WTC11 (cell line): ENCODE measurements around the gene AFAP1L1.

Source experiments
- CTCF ChIP-seq: fragments of 200-600 bp; IDR thresholded peaks from 2 replicates; pipeline ENCODE4 v1.8.0; 2022; ENCODE audit warnings: antibody characterized with exemption
- ETV6 ChIP-seq: sonication (generic); formaldehyde crosslinking; IDR thresholded peaks from 2 replicates; pipeline ENCODE4 v1.8.1; 2022; ENCODE audit warnings: mild to moderate bottlenecking, missing genetic modification reagents
- JAZF1 ChIP-seq: fragments of 250-450 bp; sonication (Bioruptor Pico); IDR thresholded peaks from 2 replicates; pipeline ENCODE4 v1.9.0; 2021; ENCODE audit warnings: moderate library complexity, mild to moderate bottlenecking, inconsistent platforms
- JUN ChIP-seq: sonication (generic); formaldehyde crosslinking; IDR thresholded peaks from 2 replicates; pipeline ENCODE4 v1.8.0; 2023; ENCODE audit warnings: mild to moderate bottlenecking, missing genetic modification reagents
- NFYB ChIP-seq: sonication (generic); formaldehyde crosslinking; conservative IDR thresholded peaks from 2 replicates; pipeline ENCODE4 v1.8.0; 2022; ENCODE audit warnings: low read depth, missing genetic modification reagents
- PRDM15 ChIP-seq: sonication (generic); formaldehyde crosslinking; IDR thresholded peaks from 2 replicates; pipeline ENCODE4 v1.8.0; 2022; ENCODE audit warnings: missing genetic modification reagents
- SMAD3 ChIP-seq: sonication (generic); formaldehyde crosslinking; IDR thresholded peaks from 2 replicates; pipeline ENCODE4 v1.8.0; 2022; ENCODE audit warnings: missing genetic modification reagents, mild to moderate bottlenecking, borderline replicate concordance
- USF2 ChIP-seq: sonication (generic); formaldehyde crosslinking; IDR thresholded peaks from 2 replicates; pipeline ENCODE4 v1.8.1; 2023; ENCODE audit warnings: mild to moderate bottlenecking, missing genetic modification reagents, moderate library complexity
- ZNF121 ChIP-seq: sonication (generic); formaldehyde crosslinking; IDR thresholded peaks from 2 replicates; pipeline ENCODE4 v1.8.0; 2023; ENCODE audit warnings: missing genetic modification reagents
- ZNF138 ChIP-seq: sonication (generic); formaldehyde crosslinking; conservative IDR thresholded peaks from 2 replicates; pipeline ENCODE4 v1.8.1; 2022; ENCODE audit warnings: mild to moderate bottlenecking, moderate library complexity, missing genetic modification reagents
- TF ChIP-seq, protein P1 (sequence below): sonication (generic); formaldehyde crosslinking; IDR thresholded peaks from 2 replicates; pipeline ENCODE4 v1.8.0; 2022; ENCODE audit warnings: mild to moderate bottlenecking, missing genetic modification reagents
- TF ChIP-seq, protein P2 (sequence below): fragments of 250-450 bp; sonication (Bioruptor Pico); IDR thresholded peaks from 2 replicates; pipeline ENCODE4 v1.9.0; 2021; ENCODE audit warnings: mild to moderate bottlenecking
- TF ChIP-seq, protein P3 (sequence below): sonication (generic); formaldehyde crosslinking; IDR thresholded peaks from 2 replicates; pipeline ENCODE4 v1.8.1; 2022; ENCODE audit warnings: low read depth, missing genetic modification reagents, borderline replicate concordance
- TF ChIP-seq, protein P4 (sequence below): fragments of 250-450 bp; sonication (Bioruptor Pico); IDR thresholded peaks from 2 replicates; pipeline ENCODE4 v1.9.0; 2021; ENCODE audit warnings: mild to moderate bottlenecking, borderline replicate concordance

- no peak for TF ChIP-seq CTCF
- TF ChIP-seq, protein P1, sequence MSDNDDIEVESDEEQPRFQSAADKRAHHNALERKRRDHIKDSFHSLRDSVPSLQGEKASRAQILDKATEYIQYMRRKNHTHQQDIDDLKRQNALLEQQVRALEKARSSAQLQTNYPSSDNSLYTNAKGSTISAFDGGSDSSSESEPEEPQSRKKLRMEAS (CRISPR knock-in tag), result no peak
- TF ChIP-seq NFYB (CRISPR knock-in tag), result no peak
- no peak for TF ChIP-seq USF2 (CRISPR knock-in tag)
- TF ChIP-seq ZNF121 (CRISPR knock-in tag), result no peak
- TF ChIP-seq ZNF138 (CRISPR knock-in tag), result no peak
- no peak for TF ChIP-seq ETV6 (CRISPR knock-in tag)
- no peak for TF ChIP-seq PRDM15 (CRISPR knock-in tag)
- TF ChIP-seq, protein P2, sequence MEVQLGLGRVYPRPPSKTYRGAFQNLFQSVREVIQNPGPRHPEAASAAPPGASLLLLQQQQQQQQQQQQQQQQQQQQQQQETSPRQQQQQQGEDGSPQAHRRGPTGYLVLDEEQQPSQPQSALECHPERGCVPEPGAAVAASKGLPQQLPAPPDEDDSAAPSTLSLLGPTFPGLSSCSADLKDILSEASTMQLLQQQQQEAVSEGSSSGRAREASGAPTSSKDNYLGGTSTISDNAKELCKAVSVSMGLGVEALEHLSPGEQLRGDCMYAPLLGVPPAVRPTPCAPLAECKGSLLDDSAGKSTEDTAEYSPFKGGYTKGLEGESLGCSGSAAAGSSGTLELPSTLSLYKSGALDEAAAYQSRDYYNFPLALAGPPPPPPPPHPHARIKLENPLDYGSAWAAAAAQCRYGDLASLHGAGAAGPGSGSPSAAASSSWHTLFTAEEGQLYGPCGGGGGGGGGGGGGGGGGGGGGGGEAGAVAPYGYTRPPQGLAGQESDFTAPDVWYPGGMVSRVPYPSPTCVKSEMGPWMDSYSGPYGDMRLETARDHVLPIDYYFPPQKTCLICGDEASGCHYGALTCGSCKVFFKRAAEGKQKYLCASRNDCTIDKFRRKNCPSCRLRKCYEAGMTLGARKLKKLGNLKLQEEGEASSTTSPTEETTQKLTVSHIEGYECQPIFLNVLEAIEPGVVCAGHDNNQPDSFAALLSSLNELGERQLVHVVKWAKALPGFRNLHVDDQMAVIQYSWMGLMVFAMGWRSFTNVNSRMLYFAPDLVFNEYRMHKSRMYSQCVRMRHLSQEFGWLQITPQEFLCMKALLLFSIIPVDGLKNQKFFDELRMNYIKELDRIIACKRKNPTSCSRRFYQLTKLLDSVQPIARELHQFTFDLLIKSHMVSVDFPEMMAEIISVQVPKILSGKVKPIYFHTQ (CRISPR knock-in tag), result no peak
- TF ChIP-seq, protein P3, sequence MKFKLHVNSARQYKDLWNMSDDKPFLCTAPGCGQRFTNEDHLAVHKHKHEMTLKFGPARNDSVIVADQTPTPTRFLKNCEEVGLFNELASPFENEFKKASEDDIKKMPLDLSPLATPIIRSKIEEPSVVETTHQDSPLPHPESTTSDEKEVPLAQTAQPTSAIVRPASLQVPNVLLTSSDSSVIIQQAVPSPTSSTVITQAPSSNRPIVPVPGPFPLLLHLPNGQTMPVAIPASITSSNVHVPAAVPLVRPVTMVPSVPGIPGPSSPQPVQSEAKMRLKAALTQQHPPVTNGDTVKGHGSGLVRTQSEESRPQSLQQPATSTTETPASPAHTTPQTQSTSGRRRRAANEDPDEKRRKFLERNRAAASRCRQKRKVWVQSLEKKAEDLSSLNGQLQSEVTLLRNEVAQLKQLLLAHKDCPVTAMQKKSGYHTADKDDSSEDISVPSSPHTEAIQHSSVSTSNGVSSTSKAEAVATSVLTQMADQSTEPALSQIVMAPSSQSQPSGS (CRISPR knock-in tag), result no peak
- TF ChIP-seq, protein P4, sequence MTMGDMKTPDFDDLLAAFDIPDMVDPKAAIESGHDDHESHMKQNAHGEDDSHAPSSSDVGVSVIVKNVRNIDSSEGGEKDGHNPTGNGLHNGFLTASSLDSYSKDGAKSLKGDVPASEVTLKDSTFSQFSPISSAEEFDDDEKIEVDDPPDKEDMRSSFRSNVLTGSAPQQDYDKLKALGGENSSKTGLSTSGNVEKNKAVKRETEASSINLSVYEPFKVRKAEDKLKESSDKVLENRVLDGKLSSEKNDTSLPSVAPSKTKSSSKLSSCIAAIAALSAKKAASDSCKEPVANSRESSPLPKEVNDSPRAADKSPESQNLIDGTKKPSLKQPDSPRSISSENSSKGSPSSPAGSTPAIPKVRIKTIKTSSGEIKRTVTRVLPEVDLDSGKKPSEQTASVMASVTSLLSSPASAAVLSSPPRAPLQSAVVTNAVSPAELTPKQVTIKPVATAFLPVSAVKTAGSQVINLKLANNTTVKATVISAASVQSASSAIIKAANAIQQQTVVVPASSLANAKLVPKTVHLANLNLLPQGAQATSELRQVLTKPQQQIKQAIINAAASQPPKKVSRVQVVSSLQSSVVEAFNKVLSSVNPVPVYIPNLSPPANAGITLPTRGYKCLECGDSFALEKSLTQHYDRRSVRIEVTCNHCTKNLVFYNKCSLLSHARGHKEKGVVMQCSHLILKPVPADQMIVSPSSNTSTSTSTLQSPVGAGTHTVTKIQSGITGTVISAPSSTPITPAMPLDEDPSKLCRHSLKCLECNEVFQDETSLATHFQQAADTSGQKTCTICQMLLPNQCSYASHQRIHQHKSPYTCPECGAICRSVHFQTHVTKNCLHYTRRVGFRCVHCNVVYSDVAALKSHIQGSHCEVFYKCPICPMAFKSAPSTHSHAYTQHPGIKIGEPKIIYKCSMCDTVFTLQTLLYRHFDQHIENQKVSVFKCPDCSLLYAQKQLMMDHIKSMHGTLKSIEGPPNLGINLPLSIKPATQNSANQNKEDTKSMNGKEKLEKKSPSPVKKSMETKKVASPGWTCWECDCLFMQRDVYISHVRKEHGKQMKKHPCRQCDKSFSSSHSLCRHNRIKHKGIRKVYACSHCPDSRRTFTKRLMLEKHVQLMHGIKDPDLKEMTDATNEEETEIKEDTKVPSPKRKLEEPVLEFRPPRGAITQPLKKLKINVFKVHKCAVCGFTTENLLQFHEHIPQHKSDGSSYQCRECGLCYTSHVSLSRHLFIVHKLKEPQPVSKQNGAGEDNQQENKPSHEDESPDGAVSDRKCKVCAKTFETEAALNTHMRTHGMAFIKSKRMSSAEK (CRISPR knock-in tag), result no peak
- TF ChIP-seq JAZF1 (CRISPR knock-in tag), result no peak
- no peak for TF ChIP-seq SMAD3 (CRISPR knock-in tag)
- TF ChIP-seq JUN, result no peak
Observed at GRCh38 chr5:149337736-149338135, 66.1 kb downstream of the AFAP1L1 start.
